Fibroblast of skin of back (primary cell): Measurements from ENCODE around the gene CST3.

ENCODE experiments used
- DNase-seq: peaks from one replicate; pipeline ENCODE4 v3.0.0-alpha.2; 2013

Gene CST3

GRCh38 chr20:23598481-23598880, 39.3 kb downstream of the CST3 start:
- DNase-seq = no peak

GRCh38 chr20:23596579-23597250, 41.0 kb downstream of the CST3 start:
- no peak for DNase-seq

- DNase-seq = no peak
These were observed 41.8 kb downstream of the CST3 start for GRCh38 chr20:23595941-23596340.

- DNase-seq = no peak
These were observed 49.0 kb downstream of the CST3 start for GRCh38 chr20:23588434-23589403.

DNA sequence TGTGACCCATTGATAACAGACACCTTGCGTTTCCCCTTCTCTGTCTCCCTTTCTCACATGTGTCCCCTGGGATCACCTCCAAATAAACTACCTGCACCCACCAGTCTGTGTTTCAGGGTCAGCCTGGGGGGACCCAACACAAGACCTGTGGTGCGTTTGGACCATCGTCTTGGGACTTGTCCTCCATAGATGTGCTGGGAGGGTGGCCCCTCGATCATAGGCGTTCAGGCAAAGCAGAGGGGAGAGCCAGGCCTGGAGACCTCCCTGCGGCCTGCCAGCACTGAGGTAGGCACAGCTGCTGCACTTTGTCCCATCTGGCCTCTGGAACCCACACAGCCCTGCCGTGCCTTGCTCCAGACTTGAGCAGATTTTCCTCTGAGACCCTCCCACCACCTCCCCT, 50.1 kb downstream of the CST3 start:
- no peak for DNase-seq

- no peak for DNase-seq
These were observed 50.8 kb downstream of the CST3 start for GRCh38 chr20:23586735-23587525.

- no peak for DNase-seq
These were observed 51.7 kb downstream of the CST3 start for GRCh38 chr20:23585808-23586734.

DNA sequence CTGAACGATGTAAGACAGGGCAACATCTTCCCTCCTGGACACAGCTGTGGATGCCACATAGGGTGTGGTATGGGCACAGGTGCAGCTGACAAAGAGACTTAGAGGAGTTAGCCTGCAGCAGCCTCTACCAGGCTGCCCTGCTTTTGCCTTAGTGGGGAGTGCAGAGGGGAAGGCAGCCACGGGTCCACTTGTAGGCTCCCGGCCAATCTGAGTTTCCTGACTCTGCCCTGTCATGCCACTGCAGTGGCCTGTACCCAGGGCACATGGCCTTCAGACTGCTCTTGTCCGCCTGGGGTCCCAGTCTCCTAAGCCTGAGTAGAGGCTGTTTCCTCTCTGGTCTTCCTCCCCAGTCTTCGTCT, 52.3 kb downstream of the CST3 start:
- no peak for DNase-seq

DNA sequence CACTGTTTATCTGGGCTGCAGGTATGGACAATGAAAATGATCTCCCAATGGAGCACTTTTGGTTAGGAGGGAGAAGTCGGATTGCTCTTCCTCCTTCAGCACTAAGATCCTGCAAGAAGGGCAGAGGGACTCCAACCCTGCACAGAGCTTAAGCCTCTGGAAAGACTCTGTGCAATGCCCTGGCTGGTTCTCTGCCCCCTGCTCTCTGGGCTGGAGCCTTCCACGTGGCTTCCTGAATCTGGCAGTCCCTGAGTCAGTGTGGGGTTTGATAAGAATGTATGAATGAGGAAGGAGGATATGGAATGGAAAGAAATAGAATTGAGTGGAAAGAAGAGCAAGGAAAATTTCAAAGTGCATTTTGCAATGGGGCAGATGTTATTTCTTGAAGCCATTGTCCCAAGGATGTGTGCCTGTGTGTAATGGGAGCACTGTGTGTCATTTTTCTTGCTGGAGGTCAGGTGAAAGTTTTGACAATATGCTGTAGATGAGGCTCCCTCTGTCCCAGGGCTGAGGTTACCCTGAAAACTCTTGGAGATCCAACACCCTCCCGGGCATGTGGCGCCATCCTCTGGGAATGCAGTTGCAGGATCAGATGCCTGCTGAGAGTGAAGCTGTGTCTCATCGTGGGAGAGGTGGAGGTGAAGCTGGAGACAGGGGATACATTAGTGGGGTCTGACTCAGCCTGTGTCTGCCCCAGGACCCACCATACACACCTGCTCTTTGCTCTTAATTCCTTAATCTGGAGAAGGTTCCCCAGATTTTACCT, 53.1 kb downstream of the CST3 start:
- no peak for DNase-seq
